ENCODE results near the gene BOD1. TPM values are rescaled to one million over a fixed set of nuclear protein-coding genes. Genes with fewer than 3 reads are reported as not detected.

BOD1 gene
- total and polyA plus RNA-seq, 2 of the 8 experiments (the other 6 are each of a cell fraction or from before 2014, with no cell fraction given), result 107 to 149 TPM

- TF ChIP-seq USF2 (IDR thresholded peaks at IDR 0.05; ENCODE audit: low read length), result no peak
- TF ChIP-seq TEAD4 (IDR thresholded peaks at IDR 0.05; ENCODE audit: low read depth, low read length), result peak; percentile 63; the same call in 1 of the 2 replicates
- no peak for TF ChIP-seq EZH2 (IDR thresholded peaks at IDR 0.05; ENCODE audit: low read depth, low read length, severe bottlenecking)
- TF ChIP-seq SIN3A (conservative IDR thresholded peaks at IDR 0.05 in 1 of 2, IDR thresholded peaks at IDR 0.05 in 1 of 2; ENCODE audit: low read depth in 1 of 2, low read length in 2 of 2), result peak; percentile 60 to 70; a peak in 1 of 4 replicates
- TF ChIP-seq KDM5A (IDR thresholded peaks at IDR 0.05; ENCODE audit: low read length), result no peak
- TF ChIP-seq HDAC2 (IDR thresholded peaks at IDR 0.05; ENCODE audit: borderline replicate concordance in 1 of 2, low read depth in 2 of 2, low read length in 2 of 2), result no peak
- TF ChIP-seq BCL11A (IDR thresholded peaks at IDR 0.05; ENCODE audit: low read depth in 2 of 2, low read length in 2 of 2), result no peak
Observed at GRCh38 chr5:173627860-173628392, 11.5 kb upstream of the BOD1 start (continued).

Data from H1 (cell line).